Effector CD4-positive, alpha-beta T cell (primary cell): ENCODE results near the gene CLASP1.
"Not testable (repeated sequence)": the region's sequence is repeated elsewhere in the genome, so short reads cannot be mapped to it uniquely, and the experiment has no call there.

Experiments used
- DNase-seq: peaks from one replicate; pipeline ENCODE4 v3.0.0-alpha.2; 2020

Gene CLASP1

DNA sequence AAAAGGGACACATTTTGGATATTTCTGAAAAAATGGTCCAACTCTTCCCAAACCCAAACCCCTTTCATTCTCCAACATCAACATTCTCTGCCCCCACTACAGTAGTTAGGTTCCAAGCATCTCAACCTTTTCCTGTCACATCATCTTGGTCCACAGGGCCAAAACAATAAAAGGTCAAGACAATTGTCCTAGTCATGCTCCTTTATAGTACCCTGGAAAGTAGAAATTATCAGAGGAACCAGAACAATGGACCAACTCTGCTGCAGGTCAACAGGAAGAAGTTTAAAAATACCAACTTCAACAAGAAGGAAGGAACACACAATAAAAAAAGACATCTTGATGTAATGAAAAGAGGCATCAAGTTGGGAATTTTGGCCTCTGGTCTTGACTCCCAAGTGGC lies 36.1 kb downstream of the CLASP1 start:
- DNase-seq, result no peak

DNA sequence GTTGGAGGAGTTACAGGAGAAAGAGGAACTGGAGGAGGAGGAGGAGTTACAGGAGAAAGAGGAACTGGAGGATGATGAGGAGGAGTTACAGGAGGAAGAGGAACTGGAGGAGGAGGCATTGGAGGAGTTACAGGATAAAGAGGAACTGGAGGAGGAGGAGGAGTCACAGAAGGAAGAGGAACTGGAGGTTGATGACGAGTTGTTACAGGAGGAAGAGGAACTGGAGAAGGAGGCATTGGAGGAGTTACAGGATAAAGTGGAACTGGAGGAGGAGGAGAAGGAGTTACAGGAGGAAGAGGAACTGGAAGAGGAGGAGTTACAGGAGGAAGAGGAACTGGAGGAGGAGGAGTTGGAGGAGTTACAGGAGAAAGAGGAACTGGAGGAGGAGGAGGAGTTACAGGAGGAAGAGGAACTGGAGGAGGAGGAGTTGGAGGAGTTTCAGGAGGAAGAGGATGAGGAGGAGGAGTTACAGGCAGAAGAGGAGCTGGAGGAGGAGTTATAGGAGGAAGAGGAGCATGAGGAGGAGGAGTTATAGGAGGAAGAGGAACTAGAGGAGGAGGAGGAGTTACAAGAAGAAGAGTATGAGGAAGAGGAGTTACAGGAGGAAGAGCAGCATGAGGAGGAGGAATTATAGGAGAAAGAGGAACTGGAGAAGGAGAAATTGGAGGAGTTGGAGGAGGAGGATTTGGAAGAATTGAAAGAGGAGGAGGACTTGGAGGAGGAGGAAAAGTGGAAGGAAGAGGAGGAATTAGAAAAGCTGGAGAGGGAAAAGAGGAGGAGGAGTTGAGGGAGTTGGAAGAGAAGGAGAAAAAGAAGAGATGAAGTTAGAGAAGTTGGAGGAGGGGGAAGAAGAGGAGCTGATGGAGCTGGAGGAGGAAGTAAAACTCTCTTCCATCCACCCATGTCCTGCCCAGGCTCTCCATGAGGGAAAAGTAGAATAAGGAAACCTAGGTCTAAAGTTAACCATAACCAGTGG lies 37.2 kb downstream of the CLASP1 start:
- DNase-seq, result no peak

DNA sequence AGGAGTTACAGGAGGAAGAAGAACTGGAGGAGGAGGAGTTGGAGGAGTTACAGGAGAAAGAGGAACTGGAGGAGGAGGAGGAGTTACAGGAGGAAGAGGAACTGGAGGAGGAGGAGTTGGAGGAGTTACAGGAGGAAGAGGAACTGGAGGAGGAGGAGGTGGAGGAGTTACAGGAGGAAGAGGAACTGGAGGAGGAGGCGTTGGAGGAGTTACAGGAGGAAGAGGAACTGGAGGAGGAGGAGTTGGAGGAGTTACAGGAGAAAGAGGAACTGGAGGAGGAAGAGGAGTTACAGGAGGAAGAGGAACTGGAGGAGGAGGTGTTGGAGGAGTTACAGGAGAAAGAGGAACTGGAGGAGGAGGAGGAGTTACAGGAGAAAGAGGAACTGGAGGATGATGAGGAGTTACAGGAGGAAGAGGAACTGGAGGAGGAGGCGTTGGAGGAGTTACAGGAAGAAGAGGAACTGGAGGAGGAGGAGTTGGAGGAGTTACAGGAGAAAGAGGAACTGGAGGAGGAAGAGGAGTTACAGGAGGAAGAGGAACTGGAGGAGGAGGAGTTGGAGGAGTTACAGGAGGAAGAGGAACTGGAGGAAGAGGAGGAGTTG lies 38.1 kb downstream of the CLASP1 start:
- not testable (repeated sequence) for DNase-seq

DNA sequence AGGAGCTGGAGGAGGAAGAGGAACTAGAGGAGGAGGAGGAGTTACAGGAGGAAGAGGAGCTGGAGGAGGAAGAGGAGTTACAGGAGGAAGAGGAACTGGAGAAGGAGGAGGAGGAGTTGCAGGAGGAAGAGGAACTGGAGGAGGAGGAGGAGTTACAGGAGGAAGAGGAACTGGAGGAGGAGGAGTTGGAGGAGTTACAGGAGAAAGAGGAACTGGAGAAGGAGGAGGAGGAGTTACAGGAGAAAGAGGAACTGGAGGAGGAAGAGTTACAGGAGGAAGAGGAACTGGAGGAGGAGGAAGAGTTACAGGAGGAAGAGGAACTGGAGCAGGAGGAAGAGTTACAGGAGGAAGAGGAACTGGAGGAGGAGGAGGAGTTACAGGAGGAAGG lies 38.8 kb downstream of the CLASP1 start:
- not testable (repeated sequence) for DNase-seq

DNA sequence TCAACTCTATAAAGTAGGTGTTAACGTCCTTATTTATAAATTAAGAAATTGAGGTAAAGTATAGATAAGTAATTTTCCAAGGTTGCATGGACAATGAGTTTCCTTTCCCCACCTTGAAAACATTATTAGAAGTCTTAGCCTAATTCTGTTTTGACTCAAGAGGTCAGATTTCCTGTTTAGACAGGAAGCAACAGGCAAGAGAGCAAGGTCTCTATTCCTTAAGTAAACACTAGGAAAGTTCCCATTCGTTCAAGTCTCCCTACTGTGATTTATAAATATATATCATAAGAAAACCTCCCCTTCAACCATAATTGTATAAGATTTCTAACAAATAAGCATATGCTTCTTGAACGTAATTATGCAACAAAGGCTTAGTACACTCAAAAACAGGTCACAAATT lies 40.3 kb downstream of the CLASP1 start:
- no peak for DNase-seq

DNA sequence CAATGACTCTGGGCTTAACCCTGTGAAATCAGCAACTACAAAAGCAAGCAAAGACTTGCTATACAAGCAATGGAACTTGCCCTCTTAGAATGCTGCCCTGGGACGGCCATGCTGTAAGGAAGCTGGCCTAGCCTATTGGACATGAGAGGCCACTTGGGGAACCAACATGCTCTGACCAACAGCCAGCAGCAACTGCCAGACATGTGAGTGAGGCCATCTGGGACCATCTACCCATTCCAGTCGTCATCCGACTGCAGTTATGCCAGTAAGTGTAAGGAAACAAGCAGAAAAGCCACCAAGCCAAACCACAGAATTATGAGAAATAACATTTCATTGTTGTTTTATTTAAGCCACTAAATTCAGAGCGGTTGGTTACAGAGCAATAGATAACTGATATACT lies 40.9 kb downstream of the CLASP1 start:
- no peak for DNase-seq

DNA sequence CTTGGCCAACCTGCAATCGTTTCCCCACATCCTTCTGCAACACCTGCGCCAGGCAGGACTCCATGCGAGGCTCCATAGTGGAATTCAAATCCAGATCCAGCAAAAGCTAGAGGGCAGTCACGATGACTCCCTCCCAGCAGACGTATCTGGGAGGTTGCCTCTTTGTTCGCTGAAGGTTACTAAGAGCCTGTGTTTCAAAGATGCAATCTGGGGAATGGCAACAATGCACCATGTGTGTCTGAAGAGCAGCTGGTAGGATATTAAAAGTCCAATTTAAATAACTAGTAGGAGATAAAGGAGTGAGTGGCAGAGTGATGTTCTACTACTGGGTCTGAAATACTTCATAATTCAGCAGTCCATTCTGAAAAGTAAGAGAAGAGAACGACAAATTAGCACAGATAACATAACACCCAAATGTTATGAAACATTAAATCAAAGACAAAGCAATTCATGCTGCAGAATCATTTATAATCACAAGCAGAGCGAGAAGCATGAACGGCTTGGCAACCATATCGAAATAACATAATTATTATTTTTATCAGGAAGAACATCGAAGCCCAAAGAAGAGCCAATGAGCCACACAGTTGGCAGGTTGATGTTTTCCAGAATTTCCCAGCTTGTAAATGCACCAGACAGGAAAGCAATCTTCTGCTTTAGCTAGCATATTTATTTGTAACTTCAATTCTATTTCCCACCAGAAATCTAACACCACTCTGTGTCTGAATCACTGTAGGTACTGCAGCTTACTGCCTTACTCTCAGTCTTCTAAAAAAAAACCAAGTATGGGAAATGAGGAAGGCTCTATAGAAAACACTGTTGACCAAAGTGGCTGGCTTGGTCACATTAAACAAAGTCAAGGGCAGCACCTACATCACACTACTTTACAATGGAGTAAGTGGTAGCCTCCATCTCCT lies 43.2 kb downstream of the CLASP1 start:
- no peak for DNase-seq

DNA sequence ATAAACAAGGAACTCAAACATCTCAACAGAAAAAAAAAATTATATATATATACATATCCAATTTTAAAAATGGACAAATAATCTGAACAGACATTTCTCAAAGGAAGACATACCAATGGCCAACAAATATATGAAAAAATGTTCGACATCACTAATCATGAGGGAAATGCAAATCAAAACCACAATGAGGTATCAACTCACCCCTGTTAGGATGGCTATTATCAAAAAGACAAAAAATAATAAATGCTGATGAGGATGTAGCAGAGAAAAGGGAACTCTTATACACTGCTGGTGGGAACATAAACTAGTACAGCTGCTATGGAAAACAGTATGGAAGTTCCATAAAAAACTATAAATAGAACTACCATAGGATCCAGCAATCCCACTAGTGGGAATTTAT lies 46.1 kb downstream of the CLASP1 start:
- no peak for DNase-seq

DNA sequence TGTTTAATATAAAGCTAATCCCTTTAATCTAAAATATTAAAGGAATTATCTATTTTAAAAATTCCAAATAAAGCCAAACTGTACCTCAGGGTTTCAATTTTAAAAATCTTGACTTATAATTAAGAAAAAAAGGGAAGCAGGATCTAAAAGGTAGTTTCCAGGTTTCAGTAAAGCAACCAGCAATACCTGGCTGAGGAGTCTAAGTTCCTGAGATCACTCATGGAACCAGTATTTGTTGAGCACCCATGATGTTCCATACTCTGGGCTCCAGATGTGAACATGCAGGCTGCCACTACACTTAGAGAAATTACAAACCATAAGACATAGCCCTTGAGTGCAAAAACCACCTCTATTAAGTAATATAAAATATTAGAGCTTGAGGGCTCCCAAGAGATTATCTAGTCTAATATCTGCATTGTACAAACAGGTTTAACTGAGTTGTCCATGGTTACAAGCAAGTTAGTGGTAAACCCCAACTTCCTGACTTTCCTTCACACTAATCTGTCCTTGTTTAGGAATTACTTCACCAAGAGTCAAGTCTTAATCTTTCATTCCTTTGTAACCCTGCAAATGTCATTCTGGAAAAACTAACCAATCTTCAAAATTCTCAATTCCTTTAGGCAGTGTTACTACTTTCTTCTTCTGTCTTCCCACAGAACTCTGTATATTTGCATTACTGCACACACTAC lies 49.2 kb downstream of the CLASP1 start:
- DNase-seq, result no peak

DNA sequence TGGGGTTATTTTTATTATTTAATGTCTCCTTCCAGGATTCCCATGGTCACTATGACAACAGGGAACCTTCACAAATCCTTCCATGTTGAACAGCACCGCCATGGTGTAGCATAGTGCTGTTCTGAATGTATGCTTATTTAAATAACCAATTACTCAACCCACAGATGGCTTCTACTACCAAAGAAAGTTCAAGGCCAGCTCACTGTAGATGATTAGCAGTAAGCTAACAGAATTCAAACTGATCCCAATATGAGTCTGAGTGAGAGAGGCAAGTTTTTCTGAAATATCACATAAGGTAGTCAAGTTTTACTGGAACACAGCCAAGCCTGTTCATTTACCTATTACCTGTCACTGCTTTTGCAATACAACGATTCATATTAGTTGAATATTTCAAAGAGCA lies 51.2 kb downstream of the CLASP1 start:
- no peak for DNase-seq

DNA sequence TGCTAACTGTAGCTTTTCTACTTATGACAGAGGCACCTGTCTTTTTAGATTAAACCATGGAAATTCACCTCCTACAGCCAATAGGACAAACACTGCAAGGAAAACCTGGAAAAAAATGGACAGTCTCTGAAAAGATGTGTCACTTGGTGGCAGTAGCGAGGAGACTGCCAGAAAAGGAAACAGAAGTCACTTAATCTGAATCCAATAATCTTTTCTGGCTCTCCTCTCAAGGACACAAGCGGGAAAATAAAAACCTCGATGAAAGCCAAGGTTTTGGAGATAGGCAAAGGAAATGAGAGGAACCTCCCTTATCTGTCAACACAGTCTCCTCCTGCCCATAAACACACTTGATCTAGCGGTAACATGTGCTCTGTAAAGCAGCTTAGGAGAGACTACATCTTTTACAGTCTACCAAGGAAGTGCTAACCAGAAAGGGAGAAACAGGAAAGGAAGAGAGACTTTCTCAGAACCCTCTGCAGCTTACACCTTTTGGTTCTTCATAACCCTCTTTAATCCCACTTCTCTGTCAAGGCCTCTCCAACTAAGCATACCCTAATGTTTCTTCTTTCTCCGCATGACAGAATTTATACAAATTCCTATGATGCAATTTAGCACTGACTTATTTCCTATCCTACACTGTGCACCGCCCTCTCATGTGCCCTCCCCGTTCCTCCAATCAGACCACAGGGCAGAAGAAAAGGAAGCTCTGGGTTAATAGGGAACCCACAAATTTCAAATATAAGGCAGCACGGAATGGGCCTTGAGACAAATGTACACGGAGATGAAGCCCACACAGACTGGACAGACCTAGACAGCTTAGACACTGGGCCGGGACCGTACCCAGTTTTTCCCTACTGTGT lies 52.8 kb downstream of the CLASP1 start:
- DNase-seq, result no peak

DNA sequence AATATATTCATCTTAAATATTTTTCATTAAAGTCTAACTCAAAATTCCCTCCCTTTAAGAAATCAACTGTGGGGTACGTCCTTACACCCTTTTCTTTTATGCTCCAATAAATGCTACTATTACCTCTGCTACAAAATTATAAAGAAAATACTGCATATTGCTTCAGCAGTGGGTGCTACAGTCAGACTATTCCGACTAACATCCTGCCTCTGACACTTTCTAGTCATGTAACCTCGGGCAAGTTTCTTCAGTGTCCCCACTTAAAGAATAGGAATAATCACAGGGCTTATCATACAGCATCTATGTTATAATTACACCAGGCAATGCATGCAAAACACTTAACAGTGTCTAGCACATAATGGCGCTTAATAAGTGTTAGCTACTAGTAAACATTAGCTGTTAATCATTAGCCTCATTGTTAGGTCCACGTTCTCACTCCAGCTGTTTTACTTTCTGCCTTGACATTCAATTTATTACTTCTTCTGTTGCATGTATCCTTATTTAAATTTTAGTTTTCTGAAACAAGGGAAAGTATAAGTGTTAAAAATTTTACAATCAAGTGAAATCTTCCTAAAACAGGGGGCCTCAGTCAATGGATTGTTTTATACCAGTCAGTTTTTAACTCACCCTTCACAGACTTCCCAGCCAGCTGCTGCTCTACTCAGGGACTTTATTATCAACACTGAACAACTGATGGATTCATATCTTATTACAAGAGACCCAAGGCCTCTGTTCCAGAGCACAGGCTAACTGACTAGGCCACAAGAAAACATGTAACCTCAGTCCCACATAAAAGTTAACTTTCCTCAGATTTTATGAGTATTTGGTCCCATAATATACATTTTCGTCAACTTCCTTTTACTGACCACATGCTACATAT lies 54.0 kb downstream of the CLASP1 start:
- DNase-seq, result no peak

DNA sequence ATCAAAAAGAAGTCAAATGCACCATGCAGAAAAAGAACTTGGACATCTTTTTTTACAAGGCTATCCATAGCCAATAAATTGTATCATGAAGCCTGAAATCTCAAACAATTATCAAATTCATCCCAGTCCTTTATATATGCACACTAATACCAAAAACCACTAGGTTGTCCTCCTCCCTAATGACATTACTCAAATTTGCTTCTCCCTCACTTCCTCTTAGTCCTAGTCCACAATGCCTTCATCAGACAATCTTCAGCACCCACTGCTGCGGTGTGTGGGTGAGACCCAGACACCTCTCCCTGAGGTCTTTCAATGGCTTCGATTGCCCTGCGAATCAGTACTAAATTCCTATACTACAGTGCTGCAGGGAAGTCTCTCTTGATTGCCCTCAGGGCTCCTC lies 58.1 kb downstream of the CLASP1 start:
- no peak for DNase-seq

DNA sequence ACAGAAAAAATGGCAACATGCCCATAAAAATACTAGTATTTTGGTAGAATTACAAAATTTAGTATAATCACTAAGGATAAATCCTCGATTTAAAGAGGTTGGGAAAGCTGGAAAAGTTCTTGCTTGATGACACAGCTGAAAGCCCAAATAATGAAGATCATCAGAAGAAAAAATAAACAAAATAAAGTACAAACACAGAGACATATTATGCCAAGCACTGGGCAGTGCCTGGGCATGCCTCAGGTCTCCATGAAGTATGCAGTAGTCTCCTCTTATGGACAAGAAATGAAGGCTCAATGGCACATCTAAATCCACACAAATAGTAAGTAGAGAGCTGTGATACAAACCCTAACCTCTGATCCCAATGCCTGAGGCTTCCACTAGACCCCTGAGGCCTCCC lies 60.9 kb downstream of the CLASP1 start:
- DNase-seq, result no peak

DNA sequence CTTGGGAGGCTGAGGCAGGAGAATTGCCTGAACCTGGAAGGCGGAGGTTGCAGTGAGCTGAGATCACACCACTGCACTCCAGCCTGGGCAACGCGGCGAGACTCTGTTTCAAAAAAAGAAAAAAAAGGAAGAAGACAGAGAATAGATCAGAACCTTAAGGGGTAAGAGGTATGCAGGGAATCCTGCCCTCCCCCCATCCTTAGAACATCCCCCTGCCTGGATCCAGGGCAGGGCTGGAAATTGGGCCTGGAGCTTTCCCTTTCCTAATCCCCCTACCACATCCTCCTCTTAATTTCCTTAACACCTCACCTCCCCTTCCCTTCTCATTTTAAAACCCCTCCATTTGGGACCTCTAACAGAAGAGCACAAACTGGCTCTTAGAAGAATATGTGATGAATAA lies 62.1 kb downstream of the CLASP1 start:
- DNase-seq, result no peak

DNA sequence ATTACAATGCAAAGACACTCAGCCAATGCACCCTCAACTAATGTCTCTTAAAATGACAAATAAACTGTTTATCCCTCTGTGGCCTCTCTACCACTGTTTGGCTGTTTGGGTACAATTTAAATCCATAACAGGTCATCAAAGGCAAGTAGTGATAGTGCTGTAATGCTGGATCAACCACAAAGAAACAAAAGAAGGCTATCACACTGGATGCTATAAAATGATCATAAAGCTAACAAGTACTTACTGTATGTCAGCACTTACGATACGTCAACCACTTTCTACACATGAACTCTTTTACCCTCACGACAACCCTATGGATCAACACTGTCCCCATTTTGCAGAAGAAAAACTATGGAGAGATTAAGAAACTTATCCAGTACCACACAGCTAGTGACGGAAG lies 64.5 kb downstream of the CLASP1 start:
- DNase-seq, result no peak

DNA sequence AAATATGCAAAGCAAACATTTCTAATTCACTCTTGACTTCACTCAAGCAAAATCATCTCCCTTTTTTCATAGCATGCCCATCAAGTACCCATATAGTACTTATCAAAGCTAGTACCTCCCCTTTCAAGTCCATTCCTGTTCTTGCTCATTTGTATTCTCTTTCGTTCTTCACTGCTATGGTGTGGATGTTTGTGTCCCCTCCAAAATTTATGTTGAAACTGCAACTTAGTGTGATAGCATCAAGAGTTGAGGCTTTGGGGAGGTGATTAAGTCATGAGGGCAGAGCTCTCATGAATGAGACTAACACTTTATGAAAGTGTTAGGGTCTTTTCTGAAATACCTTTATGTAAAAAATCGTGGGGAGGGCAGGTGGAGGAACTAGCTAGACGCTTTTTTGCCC lies 65.7 kb downstream of the CLASP1 start:
- no peak for DNase-seq

DNA sequence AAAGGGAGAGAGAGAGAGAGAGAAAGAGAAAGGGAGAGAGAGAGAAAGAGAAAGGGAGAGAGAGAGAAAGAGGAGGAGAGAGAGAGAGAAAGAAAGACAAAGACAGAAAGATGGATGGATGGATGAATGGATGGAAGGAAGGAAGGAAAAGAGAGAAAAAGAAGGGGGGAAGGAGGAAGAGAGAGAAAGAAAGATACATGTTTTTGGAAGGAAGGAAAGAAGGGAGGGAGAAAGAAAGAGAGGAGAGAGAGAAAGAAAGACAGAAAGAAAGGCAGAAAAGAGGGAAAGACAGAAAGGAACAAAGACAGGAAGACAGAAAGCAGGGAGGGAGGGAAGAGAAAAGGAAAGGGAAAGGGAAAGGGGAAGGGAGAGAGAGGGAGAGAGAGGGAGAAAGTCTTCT lies 67.0 kb downstream of the CLASP1 start:
- no peak for DNase-seq

DNA sequence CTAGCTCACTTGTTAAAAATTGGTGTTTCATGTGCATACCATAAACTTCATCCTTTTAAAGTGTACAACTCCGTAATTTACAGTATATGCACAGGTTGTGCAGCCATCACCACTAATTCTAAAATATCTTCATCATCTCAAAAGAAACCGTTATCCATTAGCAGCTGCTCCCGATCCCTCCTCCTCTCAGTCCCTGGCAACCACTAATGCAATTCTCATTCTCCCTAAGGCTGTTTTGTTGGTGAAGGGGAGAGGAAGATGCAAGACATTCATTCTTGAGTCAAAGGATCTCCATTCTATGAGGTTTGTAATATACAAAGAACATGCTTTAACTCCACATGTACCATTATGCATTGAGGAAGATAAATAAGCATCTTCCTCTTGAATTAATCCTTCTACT lies 70.0 kb downstream of the CLASP1 start:
- DNase-seq, result no peak

DNA sequence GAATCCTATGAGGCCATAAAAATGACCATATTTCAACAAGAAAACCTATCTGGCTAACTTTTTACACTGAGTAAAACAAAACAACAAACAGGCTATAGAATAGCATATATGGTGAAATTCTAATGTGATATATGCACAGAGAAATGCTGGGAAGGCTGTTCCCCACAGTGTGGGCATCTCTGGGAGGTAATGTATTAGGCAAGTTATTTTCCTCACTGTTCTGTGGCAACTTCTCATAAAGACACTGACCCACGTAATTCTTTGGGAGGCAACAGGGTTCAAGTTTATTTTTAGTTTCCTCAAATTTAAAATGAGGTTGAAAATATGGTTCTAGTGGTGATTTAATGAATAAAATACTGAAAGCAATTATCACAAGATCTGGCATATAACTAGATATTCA lies 71.9 kb downstream of the CLASP1 start:
- no peak for DNase-seq

DNA sequence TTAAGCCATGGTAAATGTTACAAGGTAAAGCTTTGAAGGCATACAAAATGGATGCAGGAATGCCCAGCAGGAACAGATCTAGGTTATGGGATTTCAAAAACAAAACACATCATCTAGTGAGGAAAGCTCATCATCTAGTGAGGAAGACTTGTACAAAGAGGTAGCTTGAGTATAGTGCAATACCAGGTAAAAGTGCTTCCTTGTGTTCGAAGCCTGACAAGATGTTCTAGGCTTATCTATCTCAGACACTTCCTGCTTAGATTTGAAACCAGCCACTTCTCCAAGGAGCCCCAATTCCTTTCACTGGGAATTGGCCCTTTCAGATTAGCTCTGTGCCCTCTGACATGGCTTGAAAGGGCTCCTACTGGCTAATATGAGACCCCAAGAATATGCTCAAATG lies 73.0 kb downstream of the CLASP1 start:
- no peak for DNase-seq
